HepG2 (cell line): ENCODE measurements around the gene ITPK1.

Experiments
- ELF4 ChIP-seq: sonication (generic); formaldehyde crosslinking; IDR thresholded peaks from 2 replicates; pipeline ENCODE4 v1.5.0; 2020; ENCODE audit warnings: missing genetic modification reagents, mild to moderate bottlenecking, moderate library complexity, borderline replicate concordance
- NPAS2 ChIP-seq: sonication (generic); formaldehyde crosslinking; IDR thresholded peaks from 2 replicates; pipeline ENCODE4 v1.8.0; 2022; ENCODE audit warnings: mild to moderate bottlenecking, missing genetic modification reagents, borderline replicate concordance
- NR2F1 ChIP-seq, 2 experiments: fragments of 450-650 bp in 1 of 2; formaldehyde crosslinking in 1 of 2; IDR thresholded peaks; 2 replicates each; pipeline versions ENCODE4 v1.5.0 to v1.6.1; 2016 to 2020; ENCODE audit warnings: mild to moderate bottlenecking in 1 of 2, missing compliant biosample characterization in 1 of 2, missing genetic modification reagents in 1 of 2, moderate library complexity in 1 of 2
- SP2 ChIP-seq: sonication (generic); formaldehyde crosslinking; IDR thresholded peaks from 2 replicates; pipeline ENCODE4 v1.5.1; 2020; ENCODE audit warnings: mild to moderate bottlenecking, missing genetic modification reagents
- ZNF207 ChIP-seq: fragments of 450-650 bp; IDR thresholded peaks from 2 replicates; pipeline ENCODE4 v1.6.1; 2016; ENCODE audit warnings: antibody characterized with exemption, borderline replicate concordance
- ZNF430 ChIP-seq: sonication (generic); formaldehyde crosslinking; IDR thresholded peaks from 2 replicates; pipeline ENCODE4 v1.9.0; 2021; ENCODE audit warnings: mild to moderate bottlenecking, missing genetic modification reagents
- TF ChIP-seq, protein P1 (sequence below): sonication (generic); formaldehyde crosslinking; conservative IDR thresholded peaks from 2 replicates; pipeline ENCODE4 v1.5.0; 2020; ENCODE audit warnings: missing genetic modification reagents
- TF ChIP-seq, protein P2 (sequence below): sonication (generic); formaldehyde crosslinking; IDR thresholded peaks from 2 replicates; pipeline ENCODE4 v1.4.0; 2020; ENCODE audit warnings: low read depth, missing genetic modification reagents
- TF ChIP-seq, protein P3 (sequence below): sonication (generic); formaldehyde crosslinking; IDR thresholded peaks from 2 replicates; pipeline ENCODE4 v1.5.0; 2020; ENCODE audit warnings: mild to moderate bottlenecking, missing genetic modification reagents, moderate library complexity

DNA sequence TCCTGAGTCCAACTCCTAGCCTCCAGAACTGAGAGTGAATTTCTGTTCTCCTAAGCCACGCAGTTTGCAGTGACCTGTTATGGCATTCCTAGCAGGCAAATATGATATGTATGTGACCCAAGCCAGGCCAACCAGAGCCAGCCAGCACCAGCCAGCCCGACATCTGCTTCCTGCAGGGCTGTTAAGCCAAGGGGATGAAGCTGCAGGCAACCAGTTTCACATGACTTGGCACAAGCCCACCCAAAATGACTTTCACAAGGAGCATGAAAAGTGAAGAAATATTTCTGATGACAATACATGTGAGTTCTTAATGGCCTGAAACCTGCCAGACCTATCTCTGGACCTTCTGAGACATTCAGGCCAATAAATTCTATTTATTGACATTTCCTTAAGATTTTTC is 68.1 kb downstream of the ITPK1 start:
- TF ChIP-seq NR2F1 (CRISPR knock-in tag; IDR thresholded peaks at IDR 0.05) (no peak), ELF4 (CRISPR knock-in tag) (no peak), NPAS2 (CRISPR knock-in tag) (no peak), SP2 (no peak), ZNF207 (no peak), ZNF430 (CRISPR knock-in tag) (no peak)
- TF ChIP-seq, protein P1, sequence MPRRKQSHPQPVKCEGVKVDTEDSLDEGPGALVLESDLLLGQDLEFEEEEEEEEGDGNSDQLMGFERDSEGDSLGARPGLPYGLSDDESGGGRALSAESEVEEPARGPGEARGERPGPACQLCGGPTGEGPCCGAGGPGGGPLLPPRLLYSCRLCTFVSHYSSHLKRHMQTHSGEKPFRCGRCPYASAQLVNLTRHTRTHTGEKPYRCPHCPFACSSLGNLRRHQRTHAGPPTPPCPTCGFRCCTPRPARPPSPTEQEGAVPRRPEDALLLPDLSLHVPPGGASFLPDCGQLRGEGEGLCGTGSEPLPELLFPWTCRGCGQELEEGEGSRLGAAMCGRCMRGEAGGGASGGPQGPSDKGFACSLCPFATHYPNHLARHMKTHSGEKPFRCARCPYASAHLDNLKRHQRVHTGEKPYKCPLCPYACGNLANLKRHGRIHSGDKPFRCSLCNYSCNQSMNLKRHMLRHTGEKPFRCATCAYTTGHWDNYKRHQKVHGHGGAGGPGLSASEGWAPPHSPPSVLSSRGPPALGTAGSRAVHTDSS (CRISPR knock-in tag) = no peak
- TF ChIP-seq, protein P2, sequence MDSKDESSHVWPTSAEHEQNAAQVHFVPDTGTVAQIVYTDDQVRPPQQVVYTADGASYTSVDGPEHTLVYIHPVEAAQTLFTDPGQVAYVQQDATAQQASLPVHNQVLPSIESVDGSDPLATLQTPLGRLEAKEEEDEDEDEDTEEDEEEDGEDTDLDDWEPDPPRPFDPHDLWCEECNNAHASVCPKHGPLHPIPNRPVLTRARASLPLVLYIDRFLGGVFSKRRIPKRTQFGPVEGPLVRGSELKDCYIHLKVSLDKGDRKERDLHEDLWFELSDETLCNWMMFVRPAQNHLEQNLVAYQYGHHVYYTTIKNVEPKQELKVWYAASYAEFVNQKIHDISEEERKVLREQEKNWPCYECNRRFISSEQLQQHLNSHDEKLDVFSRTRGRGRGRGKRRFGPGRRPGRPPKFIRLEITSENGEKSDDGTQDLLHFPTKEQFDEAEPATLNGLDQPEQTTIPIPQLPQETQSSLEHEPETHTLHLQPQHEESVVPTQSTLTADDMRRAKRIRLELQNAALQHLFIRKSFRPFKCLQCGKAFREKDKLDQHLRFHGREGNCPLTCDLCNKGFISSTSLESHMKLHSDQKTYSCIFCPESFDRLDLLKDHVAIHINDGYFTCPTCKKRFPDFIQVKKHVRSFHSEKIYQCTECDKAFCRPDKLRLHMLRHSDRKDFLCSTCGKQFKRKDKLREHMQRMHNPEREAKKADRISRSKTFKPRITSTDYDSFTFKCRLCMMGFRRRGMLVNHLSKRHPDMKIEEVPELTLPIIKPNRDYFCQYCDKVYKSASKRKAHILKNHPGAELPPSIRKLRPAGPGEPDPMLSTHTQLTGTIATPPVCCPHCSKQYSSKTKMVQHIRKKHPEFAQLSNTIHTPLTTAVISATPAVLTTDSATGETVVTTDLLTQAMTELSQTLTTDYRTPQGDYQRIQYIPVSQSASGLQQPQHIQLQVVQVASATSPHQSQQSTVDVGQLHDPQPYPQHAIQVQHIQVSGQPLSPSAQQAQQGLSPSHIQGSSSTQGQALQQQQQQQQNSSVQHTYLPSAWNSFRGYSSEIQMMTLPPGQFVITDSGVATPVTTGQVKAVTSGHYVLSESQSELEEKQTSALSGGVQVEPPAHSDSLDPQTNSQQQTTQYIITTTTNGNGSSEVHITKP (CRISPR knock-in tag) = no peak
- TF ChIP-seq, protein P3, sequence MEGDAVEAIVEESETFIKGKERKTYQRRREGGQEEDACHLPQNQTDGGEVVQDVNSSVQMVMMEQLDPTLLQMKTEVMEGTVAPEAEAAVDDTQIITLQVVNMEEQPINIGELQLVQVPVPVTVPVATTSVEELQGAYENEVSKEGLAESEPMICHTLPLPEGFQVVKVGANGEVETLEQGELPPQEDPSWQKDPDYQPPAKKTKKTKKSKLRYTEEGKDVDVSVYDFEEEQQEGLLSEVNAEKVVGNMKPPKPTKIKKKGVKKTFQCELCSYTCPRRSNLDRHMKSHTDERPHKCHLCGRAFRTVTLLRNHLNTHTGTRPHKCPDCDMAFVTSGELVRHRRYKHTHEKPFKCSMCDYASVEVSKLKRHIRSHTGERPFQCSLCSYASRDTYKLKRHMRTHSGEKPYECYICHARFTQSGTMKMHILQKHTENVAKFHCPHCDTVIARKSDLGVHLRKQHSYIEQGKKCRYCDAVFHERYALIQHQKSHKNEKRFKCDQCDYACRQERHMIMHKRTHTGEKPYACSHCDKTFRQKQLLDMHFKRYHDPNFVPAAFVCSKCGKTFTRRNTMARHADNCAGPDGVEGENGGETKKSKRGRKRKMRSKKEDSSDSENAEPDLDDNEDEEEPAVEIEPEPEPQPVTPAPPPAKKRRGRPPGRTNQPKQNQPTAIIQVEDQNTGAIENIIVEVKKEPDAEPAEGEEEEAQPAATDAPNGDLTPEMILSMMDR (CRISPR knock-in tag) = no peak
